K562 (cell line): ENCODE results near the gene NTSR1. TPM values are rescaled to one million over a fixed set of nuclear protein-coding genes. Genes with fewer than 3 reads are reported as not detected.

ENCODE experiments used
- COPS2 ChIP-seq: fragments of 450-650 bp; conservative IDR thresholded peaks from 2 replicates; pipeline ENCODE4 v1.6.1; 2016; ENCODE audit warnings: mild to moderate bottlenecking, moderate library complexity
- CREBBP ChIP-seq: IDR thresholded peaks from one replicate; pipeline ENCODE4 v1.6.1; 2012; ENCODE audit warnings: low read depth, mild to moderate bottlenecking, control low read depth, inconsistent platforms, low read length
- DACH1 ChIP-seq: fragments of 450-650 bp; IDR thresholded peaks from 2 replicates; pipeline ENCODE4 v1.6.1; 2018; ENCODE audit not compliant: partially characterized antibody
- ESRRA ChIP-seq: fragments of 450-650 bp; IDR thresholded peaks from 2 replicates; pipeline ENCODE4 v1.6.1; 2014; ENCODE audit warnings: low read depth, mild to moderate bottlenecking, moderate library complexity, borderline replicate concordance
- ETV1 ChIP-seq: fragments of 450-650 bp; conservative IDR thresholded peaks from 2 replicates; pipeline ENCODE4 v1.6.1; 2016; ENCODE audit warnings: missing genetic modification characterization, control low read depth, low read depth, missing compliant biosample characterization
- EWSR1 ChIP-seq: fragments of 450-650 bp; IDR thresholded peaks from 2 replicates; pipeline ENCODE4 v1.6.1; 2018; ENCODE audit warnings: borderline replicate concordance, mild to moderate bottlenecking, low read depth, moderate library complexity; ENCODE audit not compliant: partially characterized antibody
- FOXA1 ChIP-seq: fragments of 450-650 bp; IDR thresholded peaks from 2 replicates; pipeline ENCODE4 v1.6.1; 2016; ENCODE audit warnings: mild to moderate bottlenecking, borderline replicate concordance
- GABPA ChIP-seq: fragments of 200-800 bp; sonication (Bioruptor generic); conservative IDR thresholded peaks from 2 replicates; pipeline ENCODE4 v1.6.1; 2016; ENCODE audit warnings: low read depth, missing genetic modification characterization, missing compliant biosample characterization
- GTF2A2 ChIP-seq: IDR thresholded peaks from 2 replicates; pipeline ENCODE4 v1.6.1; 2016; ENCODE audit warnings: mild to moderate bottlenecking, missing genetic modification characterization, missing compliant biosample characterization
- GTF2E2 ChIP-seq: fragments of 200-800 bp; sonication (Bioruptor generic); IDR thresholded peaks from 2 replicates; pipeline ENCODE4 v1.6.1; 2016; ENCODE audit warnings: missing genetic modification characterization, missing compliant biosample characterization
- HCFC1 ChIP-seq: IDR thresholded peaks from 2 replicates; pipeline ENCODE4 v1.6.1; 2012; ENCODE audit warnings: low read depth, low read length, improper control_type of control experiment
- HNRNPLL ChIP-seq: fragments of 200-400 bp; formaldehyde crosslinking; IDR thresholded peaks from 2 replicates; pipeline ENCODE4 v1.6.1; 2017; ENCODE audit warnings: low read length, low read depth, mild to moderate bottlenecking; ENCODE audit not compliant: poor library complexity, severe bottlenecking
- MAZ ChIP-seq, 2 experiments: fragments of 450-650 bp in 1 of 2; sonication (generic) in 1 of 2; formaldehyde crosslinking; IDR thresholded peaks in 1 of 2; conservative IDR thresholded peaks in 1 of 2; 2 replicates each; pipeline versions ENCODE4 v1.4.0 to v1.5.0; 2020; ENCODE audit warnings: mild to moderate bottlenecking in 1 of 2, missing genetic modification reagents in 1 of 2
- MBD2 ChIP-seq: sonication (generic); IDR thresholded peaks from 2 replicates; pipeline ENCODE4 v1.6.1; 2016; ENCODE audit warnings: low read depth, borderline replicate concordance
- MTA2 ChIP-seq: fragments of 450-650 bp; IDR thresholded peaks from 2 replicates; pipeline ENCODE4 v1.6.1; 2016; ENCODE audit warnings: low read depth
- NUFIP1 ChIP-seq: fragments of 450-650 bp; IDR thresholded peaks from 2 replicates; pipeline ENCODE4 v1.6.1; 2018; ENCODE audit not compliant: partially characterized antibody
- RBBP5 ChIP-seq: fragments of 200-600 bp; sonication (generic); IDR thresholded peaks from 2 replicates; pipeline ENCODE4 v1.6.1; 2012; ENCODE audit warnings: borderline replicate concordance, mild to moderate bottlenecking, low read length, control low read depth, inconsistent platforms; ENCODE audit not compliant: insufficient read depth, poor library complexity, severe bottlenecking
- SMARCE1 ChIP-seq: fragments of 450-650 bp; IDR thresholded peaks from 2 replicates; pipeline ENCODE4 v1.7.1; 2016; ENCODE audit warnings: mild to moderate bottlenecking
- SRSF9 ChIP-seq: fragments of 200-400 bp; formaldehyde crosslinking; IDR thresholded peaks from 2 replicates; pipeline ENCODE4 v1.6.1; 2017; ENCODE audit warnings: low read depth, low read length, borderline replicate concordance
- TBP ChIP-seq: optimal IDR thresholded peaks from 2 replicates; pipeline ENCODE3; 2011; ENCODE audit warnings: low read depth, low read length, improper control_type of control experiment
- ZNF165 ChIP-seq: fragments of 250-450 bp; sonication (Bioruptor Pico); IDR thresholded peaks from 2 replicates; pipeline ENCODE4 v1.4.0; 2020; ENCODE audit warnings: borderline replicate concordance
- ZNF197 ChIP-seq: fragments of 200-800 bp; sonication (Bioruptor generic); IDR thresholded peaks from 2 replicates; pipeline ENCODE4 v1.6.1; 2016; ENCODE audit warnings: low read depth, missing genetic modification characterization, missing compliant biosample characterization
- polyA plus RNA-seq, 8 experiments: library from polyadenylated mRNA; depleted of rRNA in 4 of 8; stranded (reverse) in 5 of 8; unstranded in 3 of 8; fragments of >200 nt; fragmentation: Nextera tagmentation in 2 of 8; fragmentation: Illumina TruSeq in 1 of 8; extraction: Ambion mirVana in 2 of 8; extraction: Trizol in 1 of 8; gene quantifications; 2 replicates each; pipeline versions ENCODE4 v1.2.1 to v1.2.3, GENCODE V29; 2011 to 2014; ENCODE audit warnings: inconsistent platforms in 1 of 8, missing spikeins in 1 of 8
- total RNA-seq, 7 experiments: library from RNA; depleted of rRNA in 6 of 7; stranded (reverse); fragments of >200 nt in 6 of 7; fragmentation: Illumina TruSeq in 2 of 7; extraction: Trizol in 2 of 7; gene quantifications; 2 replicates each; pipeline versions ENCODE4 v1.2.1 to v1.2.3, GENCODE V29; 2011 to 2021; ENCODE audit warnings: low replicate concordance in 1 of 7
- TF ChIP-seq, protein P1 (sequence below): IDR thresholded peaks from 3 replicates; pipeline ENCODE4 v1.6.1; 2011; ENCODE audit warnings: borderline replicate concordance, mild to moderate bottlenecking; ENCODE audit not compliant: insufficient read length, insufficient read depth
- TF ChIP-seq, protein P2 (sequence below): fragments of 450-650 bp; IDR thresholded peaks from one replicate; pipeline ENCODE4 v1.6.1; 2018; ENCODE audit warnings: mild to moderate bottlenecking, moderate library complexity; ENCODE audit not compliant: partially characterized antibody
- TF ChIP-seq, protein P3 (sequence below): sonication (generic); formaldehyde crosslinking; IDR thresholded peaks from 2 replicates; pipeline ENCODE4 v1.8.1; 2023; ENCODE audit warnings: mild to moderate bottlenecking, missing genetic modification reagents

The NTSR1 gene
- total and polyA plus RNA-seq, 9 of the 15 experiments (the other 6 are each of a cell fraction or from before 2014, with no cell fraction given): 0.04 to 0.40 (median 0.13) TPM; not detected in 3

DNA sequence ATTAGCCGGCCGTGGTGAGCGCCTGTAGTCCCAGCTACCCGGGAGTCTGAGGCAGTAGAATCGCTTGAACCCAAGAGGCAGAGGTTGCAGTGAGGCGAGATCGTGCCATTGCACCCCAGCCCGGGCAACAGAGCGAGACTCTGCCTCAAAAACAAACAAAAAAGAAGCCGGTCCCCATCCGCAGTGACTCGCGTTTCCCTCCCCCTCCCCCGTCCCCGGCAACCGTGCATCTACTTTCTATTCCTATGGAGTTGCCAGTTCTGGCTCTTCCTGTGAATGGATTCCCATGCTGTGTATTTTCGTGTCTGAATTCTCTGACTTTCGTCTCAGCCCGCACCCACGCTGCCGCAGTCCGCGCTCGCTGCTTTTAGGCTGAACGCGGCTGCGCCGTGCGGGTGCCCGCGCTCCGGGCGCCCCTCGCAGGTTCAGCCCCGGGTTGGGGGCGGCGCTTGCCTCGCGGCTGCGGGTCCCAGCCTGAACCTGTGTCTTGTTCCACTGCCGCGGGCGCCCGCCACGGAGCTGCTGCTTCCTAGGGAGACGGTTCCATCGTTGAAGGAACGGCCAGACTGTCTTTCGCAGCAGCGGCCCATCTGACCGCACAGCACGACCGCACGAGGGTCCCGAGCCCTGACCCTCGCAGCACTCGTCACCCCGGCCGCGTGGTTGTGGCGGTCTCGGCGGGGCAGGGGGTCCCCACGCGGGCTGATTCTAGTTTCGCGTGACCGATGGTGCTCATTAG, 86.6 kb downstream of the NTSR1 start (continued):
- no peak for TF ChIP-seq MTA2
- no peak for TF ChIP-seq CREBBP
- peak; percentile 40 for TF ChIP-seq HNRNPLL
- TF ChIP-seq NUFIP1: no peak
- TF ChIP-seq RBBP5: no peak
- TF ChIP-seq GTF2A2 (tag): no peak
- no peak for TF ChIP-seq MBD2
- no peak for TF ChIP-seq ZNF197 (CRISPR knock-in tag)
- peak; percentile 61 for TF ChIP-seq TBP
- no peak for TF ChIP-seq COPS2
- no peak for TF ChIP-seq GABPA
- 0 out of 4 replicates have a peak, but pooled peaks of 1 of the 2 experiments have one; percentile 36 for TF ChIP-seq MAZ (CRISPR knock-in tag; conservative IDR thresholded peaks at IDR 0.05 in 1 of 2, IDR thresholded peaks at IDR 0.05 in 1 of 2)
- no peak for TF ChIP-seq EWSR1
- TF ChIP-seq, protein P1, sequence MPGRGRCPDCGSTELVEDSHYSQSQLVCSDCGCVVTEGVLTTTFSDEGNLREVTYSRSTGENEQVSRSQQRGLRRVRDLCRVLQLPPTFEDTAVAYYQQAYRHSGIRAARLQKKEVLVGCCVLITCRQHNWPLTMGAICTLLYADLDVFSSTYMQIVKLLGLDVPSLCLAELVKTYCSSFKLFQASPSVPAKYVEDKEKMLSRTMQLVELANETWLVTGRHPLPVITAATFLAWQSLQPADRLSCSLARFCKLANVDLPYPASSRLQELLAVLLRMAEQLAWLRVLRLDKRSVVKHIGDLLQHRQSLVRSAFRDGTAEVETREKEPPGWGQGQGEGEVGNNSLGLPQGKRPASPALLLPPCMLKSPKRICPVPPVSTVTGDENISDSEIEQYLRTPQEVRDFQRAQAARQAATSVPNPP: no peak
- no peak for TF ChIP-seq ETV1
- TF ChIP-seq DACH1: no peak
- no peak for TF ChIP-seq ZNF165 (CRISPR knock-in tag)
- no peak for TF ChIP-seq FOXA1
- TF ChIP-seq, protein P2, sequence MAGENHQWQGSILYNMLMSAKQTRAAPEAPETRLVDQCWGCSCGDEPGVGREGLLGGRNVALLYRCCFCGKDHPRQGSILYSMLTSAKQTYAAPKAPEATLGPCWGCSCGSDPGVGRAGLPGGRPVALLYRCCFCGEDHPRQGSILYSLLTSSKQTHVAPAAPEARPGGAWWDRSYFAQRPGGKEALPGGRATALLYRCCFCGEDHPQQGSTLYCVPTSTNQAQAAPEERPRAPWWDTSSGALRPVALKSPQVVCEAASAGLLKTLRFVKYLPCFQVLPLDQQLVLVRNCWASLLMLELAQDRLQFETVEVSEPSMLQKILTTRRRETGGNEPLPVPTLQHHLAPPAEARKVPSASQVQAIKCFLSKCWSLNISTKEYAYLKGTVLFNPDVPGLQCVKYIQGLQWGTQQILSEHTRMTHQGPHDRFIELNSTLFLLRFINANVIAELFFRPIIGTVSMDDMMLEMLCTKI: no peak
- TF ChIP-seq SMARCE1: no peak
- TF ChIP-seq HCFC1: no peak; the same call in 1 of the 2 replicates
- TF ChIP-seq, protein P3, sequence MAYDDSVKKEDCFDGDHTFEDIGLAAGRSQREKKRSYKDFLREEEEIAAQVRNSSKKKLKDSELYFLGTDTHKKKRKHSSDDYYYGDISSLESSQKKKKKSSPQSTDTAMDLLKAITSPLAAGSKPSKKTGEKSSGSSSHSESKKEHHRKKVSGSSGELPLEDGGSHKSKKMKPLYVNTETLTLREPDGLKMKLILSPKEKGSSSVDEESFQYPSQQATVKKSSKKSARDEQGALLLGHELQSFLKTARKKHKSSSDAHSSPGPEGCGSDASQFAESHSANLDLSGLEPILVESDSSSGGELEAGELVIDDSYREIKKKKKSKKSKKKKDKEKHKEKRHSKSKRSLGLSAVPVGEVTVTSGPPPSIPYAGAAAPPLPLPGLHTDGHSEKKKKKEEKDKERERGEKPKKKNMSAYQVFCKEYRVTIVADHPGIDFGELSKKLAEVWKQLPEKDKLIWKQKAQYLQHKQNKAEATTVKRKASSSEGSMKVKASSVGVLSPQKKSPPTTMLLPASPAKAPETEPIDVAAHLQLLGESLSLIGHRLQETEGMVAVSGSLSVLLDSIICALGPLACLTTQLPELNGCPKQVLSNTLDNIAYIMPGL: no peak
- no peak for TF ChIP-seq GTF2E2 (tag)
- no peak for TF ChIP-seq ESRRA
- no peak for TF ChIP-seq SRSF9
